HEK293T (cell line): ENCODE measurements around the gene LRRC8B.

Experiments used
- BHLHE40 ChIP-seq: fragments of 450-650 bp; IDR thresholded peaks from 2 replicates; pipeline ENCODE4 v1.6.1; 2016; ENCODE audit warnings: mild to moderate bottlenecking, moderate library complexity, borderline replicate concordance
- CTBP1 ChIP-seq: fragments of 450-650 bp; IDR thresholded peaks from 2 replicates; pipeline ENCODE4 v1.6.1; 2016; ENCODE audit warnings: borderline replicate concordance
- FOXM1 ChIP-seq: fragments of 450-650 bp; IDR thresholded peaks from 2 replicates; pipeline ENCODE4 v1.6.1; 2017; ENCODE audit warnings: mild to moderate bottlenecking, borderline replicate concordance
- L3MBTL2 ChIP-seq: fragments of 450-650 bp; conservative IDR thresholded peaks from 2 replicates; pipeline ENCODE4 v1.6.1; 2016; ENCODE audit warnings: mild to moderate bottlenecking
- TARDBP ChIP-seq: fragments of 450-650 bp; IDR thresholded peaks from 2 replicates; pipeline ENCODE4 v1.6.1; 2016
- ZNF384 ChIP-seq: fragments of 450-650 bp; IDR thresholded peaks from 2 replicates; pipeline ENCODE4 v1.6.1; 2016

DNA sequence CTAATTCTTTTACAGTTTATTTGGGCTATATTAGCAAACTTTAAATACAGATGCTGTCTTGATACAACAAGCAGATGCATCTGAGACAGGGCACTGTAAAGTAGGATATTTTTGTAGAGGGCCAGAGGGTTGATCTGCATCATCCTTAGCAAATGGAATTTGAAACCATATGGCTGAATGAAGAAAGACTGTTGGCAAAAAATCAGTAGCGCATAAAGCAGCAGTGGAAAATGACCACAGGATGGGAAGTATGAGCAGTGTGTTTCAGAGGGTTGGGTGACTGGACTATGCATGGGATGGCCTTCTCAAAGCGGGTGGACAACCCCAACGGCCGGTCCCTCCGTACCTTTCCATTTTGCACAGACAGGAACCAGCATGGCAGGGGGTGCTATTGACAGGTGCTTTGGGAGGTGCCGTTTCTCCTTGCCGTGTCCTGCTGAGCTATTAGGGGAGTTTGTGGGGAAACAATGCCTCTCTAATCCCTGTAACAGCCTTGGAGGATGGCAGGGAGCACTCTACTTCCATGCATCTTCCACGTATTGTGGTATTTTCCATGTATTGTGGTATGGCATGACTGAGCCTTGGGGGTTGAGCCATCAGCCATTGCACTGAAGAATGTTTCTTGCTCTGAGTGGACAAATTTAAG is 5.9 kb downstream of the LRRC8B start:
- TF ChIP-seq ZNF384 (no peak), BHLHE40 (no peak), TARDBP (no peak), FOXM1 (no peak), L3MBTL2 (no peak), CTBP1 (no peak)
